GM12891 (cell line): Measurements from ENCODE around the gene MRPL43.

Experiments
- POLR2A ChIP-seq: IDR thresholded peaks from 2 replicates; pipeline ENCODE4 v1.6.1; 2011; ENCODE audit warnings: low read depth, low read length, control low read depth
- SPI1 ChIP-seq: IDR thresholded peaks from 2 replicates; pipeline ENCODE4 v1.6.1; 2011; ENCODE audit warnings: low read depth, low read length, control low read depth
- TAF1 ChIP-seq: IDR thresholded peaks from 2 replicates; pipeline ENCODE4 v1.6.1; 2011; ENCODE audit warnings: low read depth, low read length, control low read depth

DNA sequence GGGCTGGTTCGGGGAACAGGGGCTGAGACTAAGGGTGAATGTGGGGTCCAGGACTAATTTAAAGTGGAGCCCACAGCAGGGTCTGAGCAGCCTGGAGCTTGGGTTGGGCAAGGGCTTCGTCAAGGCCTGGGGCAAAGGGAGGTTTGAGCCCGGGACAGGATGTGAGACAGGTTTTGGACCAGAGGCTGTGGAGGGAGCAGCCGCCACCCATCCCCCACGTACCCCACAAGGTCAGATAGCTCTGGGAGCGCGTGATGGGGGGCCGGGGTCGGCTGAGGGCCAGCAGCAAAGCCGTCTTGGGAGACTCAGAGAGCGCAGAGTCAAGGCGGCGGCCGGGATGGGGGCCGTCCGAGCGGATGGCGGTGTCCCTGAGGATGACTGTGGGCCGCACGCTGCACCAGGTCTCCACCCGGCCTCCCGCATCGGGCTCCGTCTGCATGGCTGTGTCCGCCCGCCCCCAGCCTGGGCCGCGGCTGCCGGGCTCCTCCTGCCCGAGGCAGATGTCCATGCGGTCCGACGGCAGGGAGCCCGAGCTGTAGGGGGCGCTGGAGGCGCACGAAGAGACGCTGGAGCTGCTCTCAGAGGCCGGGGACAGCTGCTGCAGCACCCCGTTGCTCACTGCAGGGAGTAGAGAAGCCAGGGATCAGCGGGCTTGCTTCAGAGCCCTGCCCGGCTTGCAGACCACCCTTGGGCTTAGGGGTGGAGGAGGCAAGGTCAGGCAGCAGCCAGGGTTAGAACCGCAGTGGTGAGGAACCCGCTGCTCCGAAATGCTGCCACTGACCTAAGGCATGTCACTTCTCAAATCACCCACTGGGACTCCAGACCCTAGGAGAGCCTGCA is 31.5 kb upstream of the MRPL43 start:
- TF ChIP-seq SPI1 (no peak), POLR2A (no peak), TAF1 (no peak)
